Stimulated activated CD8-positive, alpha-beta memory T cell treated with anti-CD3 and anti-CD28 coated beads, Interleukin-4, amount 100 ng/mL, for 1 hour (primary cell): Measurements from ENCODE around the gene NRIP2.

Experiments used
- DNase-seq, 2 donors: peaks; one replicate each; pipeline ENCODE4 v3.0.0-alpha.2; 2020; ENCODE audit warnings: low read depth in 2 of 2, low spot score in 1 of 2

The NRIP2 gene

GRCh38 chr12:2776129-2776806 is 58.6 kb downstream of the NRIP2 start:
- no peak for DNase-seq

DNA sequence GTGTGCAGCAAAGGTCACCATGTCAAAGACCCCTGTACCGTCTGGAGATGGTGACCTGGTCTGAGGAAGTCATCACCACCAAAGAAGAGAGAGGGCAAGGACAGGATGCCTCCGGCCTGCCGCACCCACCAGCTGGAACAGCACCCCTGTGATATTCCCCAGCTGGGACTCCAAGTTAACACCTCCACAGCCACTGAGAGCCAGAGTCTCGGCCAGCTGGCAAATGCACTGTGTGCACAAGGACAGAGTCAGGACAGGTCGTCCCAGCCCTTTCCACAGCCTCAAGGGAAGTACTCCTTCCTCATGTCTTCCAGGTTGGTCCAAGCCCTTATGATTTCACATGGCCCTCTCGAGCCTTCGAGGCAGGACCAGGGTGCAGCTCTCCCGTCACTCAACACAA is 59.4 kb downstream of the NRIP2 start:
- DNase-seq = no peak
